ENCODE data around the gene KIF20A.

KIF20A gene

GRCh38 chr5:138213161-138214029 is 34.5 kb downstream of the KIF20A start, which contains the start of gene CDC23:
TSS of gene CDC23 (minus strand) at chr5:138213323. CDS start at chr5:138213312, 11 bp downstream.
- H3K27ac Mint-ChIP-seq, result peak within 1 kb of the TSS; percentile 98
- H3K27me3 Mint-ChIP-seq, result no peaks in the 10 kb centered on the region
- H3K4me1 Mint-ChIP-seq, result peaks cover 25% of the 10 kb centered on the region
- H3K4me3 Mint-ChIP-seq, result peak within 1 kb of the TSS; percentile 100
- CTCF ChIA-PET, result interaction anchor here (0.8 to 2.6 kb wide), 3 partner anchors 130 to 179 kb away, joined by 3 to 19 read pairs (median 4); partner anchors contain the start of genes KDM3B and WNT8A
- H3K9me3 Mint-ChIP-seq, result no peaks in the 10 kb centered on the region
- peaks cover 10% of the 10 kb centered on the region for H3K36me3 Mint-ChIP-seq
- peak; percentile 95 for DNase-seq

- Mint-ChIP-seq H3K4me1 (peaks cover 16% of the 10 kb centered on the region), H3K36me3 (peaks cover 5% of the 10 kb centered on the region), H3K27me3 (peaks cover 9% of the 10 kb centered on the region), H3K4me3 (no peak overlapping the region), H3K27ac (no peak overlapping the region), H3K9me3 (no peaks in the 10 kb centered on the region)
- CTCF ChIA-PET, result no interaction called here
- DNase-seq, result no peak
Measured at GRCh38 chr5:138216799-138217198, 37.9 kb downstream of the KIF20A start.

GRCh38 chr5:138223532-138223931 is 44.6 kb downstream of the KIF20A start:
- CTCF ChIA-PET, result interaction anchor here (0.8 to 1.7 kb wide), 4 partner anchors 18 to 179 kb away, joined by 3 to 6 read pairs (median 4); partner anchors contain the start of gene KDM3B
- H3K27ac Mint-ChIP-seq, result no peak overlapping the region
- H3K4me1 Mint-ChIP-seq, result peaks cover 3% of the 10 kb centered on the region
- H3K9me3 Mint-ChIP-seq, result peaks cover 4% of the 10 kb centered on the region
- H3K4me3 Mint-ChIP-seq, result no peak overlapping the region
- H3K36me3 Mint-ChIP-seq, result no peaks in the 10 kb centered on the region
- H3K27me3 Mint-ChIP-seq, result peaks cover 44% of the 10 kb centered on the region
- no peak for DNase-seq

- Mint-ChIP-seq H3K4me3 (no peak overlapping the region), H3K36me3 (no peaks in the 10 kb centered on the region), H3K9me3 (peaks cover 4% of the 10 kb centered on the region), H3K27me3 (peaks cover 47% of the 10 kb centered on the region), H3K27ac (no peak overlapping the region), H3K4me1 (peaks cover 3% of the 10 kb centered on the region)
- no peak for DNase-seq
- CTCF ChIA-PET, result no interaction called here
Measured at GRCh38 chr5:138224712-138225111, 45.8 kb downstream of the KIF20A start.

- Mint-ChIP-seq H3K27ac (no peak overlapping the region), H3K9me3 (peaks cover 4% of the 10 kb centered on the region), H3K4me1 (peaks cover 3% of the 10 kb centered on the region), H3K36me3 (no peaks in the 10 kb centered on the region), H3K4me3 (no peak overlapping the region), H3K27me3 (peaks cover 45% of the 10 kb centered on the region)
- DNase-seq, result no peak
- CTCF ChIA-PET, result no interaction called here
Measured at GRCh38 chr5:138226910-138227309, 48.0 kb downstream of the KIF20A start.

GRCh38 chr5:138229387-138229786 is 50.5 kb downstream of the KIF20A start:
- peaks cover 4% of the 10 kb centered on the region for H3K9me3 Mint-ChIP-seq

GRCh38 chr5:138230261-138230660 is 51.3 kb downstream of the KIF20A start:
- no peak overlapping the region for H3K27ac Mint-ChIP-seq
- H3K9me3 Mint-ChIP-seq, result peaks cover 4% of the 10 kb centered on the region
- H3K27me3 Mint-ChIP-seq, result peaks cover 38% of the 10 kb centered on the region
- no peak for DNase-seq
- H3K4me1 Mint-ChIP-seq, result no peaks in the 10 kb centered on the region
- H3K36me3 Mint-ChIP-seq, result no peaks in the 10 kb centered on the region
- no peak overlapping the region for H3K4me3 Mint-ChIP-seq
- CTCF ChIA-PET, result interaction anchor here (1.1 kb wide), 1 partner anchor 123 kb away, joined by 6 read pairs; the partner anchor contains the start of gene KDM3B

More at GRCh38 chr5:138229387-138229786, 50.5 kb downstream of the KIF20A start:
- Mint-ChIP-seq H3K4me1 (no peaks in the 10 kb centered on the region), H3K4me3 (no peak overlapping the region), H3K36me3 (no peaks in the 10 kb centered on the region), H3K27me3 (peaks cover 39% of the 10 kb centered on the region), H3K27ac (no peak overlapping the region)
- CTCF ChIA-PET, result interaction anchor here (1.1 kb wide), 1 partner anchor 123 kb away, joined by 6 read pairs; the partner anchor contains the start of gene KDM3B
- DNase-seq, result no peak

- Mint-ChIP-seq H3K27me3 (peaks cover 35% of the 10 kb centered on the region), H3K4me3 (no peak overlapping the region), H3K4me1 (no peaks in the 10 kb centered on the region), H3K27ac (no peak overlapping the region), H3K36me3 (no peaks in the 10 kb centered on the region), H3K9me3 (peaks cover under 1% of the 10 kb centered on the region)
- CTCF ChIA-PET, result interaction anchor here (1.0 kb wide), 1 partner anchor 16 kb away, joined by 3 read pairs; no protein-coding TSS in a partner anchor
- no peak for DNase-seq
Measured at GRCh38 chr5:138230981-138231589, 52.2 kb downstream of the KIF20A start.

GRCh38 chr5:138233280-138233679 is 54.4 kb downstream of the KIF20A start:
- no peaks in the 10 kb centered on the region for H3K9me3 Mint-ChIP-seq
- DNase-seq, result no peak
- no peaks in the 10 kb centered on the region for H3K4me1 Mint-ChIP-seq
- CTCF ChIA-PET, result interaction anchor here (1.4 kb wide), 1 partner anchor 119 kb away, joined by 4 read pairs; the partner anchor contains the start of gene KDM3B
- no peak overlapping the region for H3K4me3 Mint-ChIP-seq
- H3K27ac Mint-ChIP-seq, result no peak overlapping the region
- H3K36me3 Mint-ChIP-seq, result no peaks in the 10 kb centered on the region
- peaks cover 29% of the 10 kb centered on the region for H3K27me3 Mint-ChIP-seq

GRCh38 chr5:138234651-138235050 is 55.7 kb downstream of the KIF20A start:
- H3K27ac Mint-ChIP-seq, result no peak overlapping the region

More at GRCh38 chr5:138234651-138235050, 55.7 kb downstream of the KIF20A start:
- Mint-ChIP-seq H3K36me3 (no peaks in the 10 kb centered on the region), H3K4me3 (no peak overlapping the region), H3K27me3 (peaks cover 34% of the 10 kb centered on the region), H3K4me1 (no peaks in the 10 kb centered on the region), H3K9me3 (no peaks in the 10 kb centered on the region)
- CTCF ChIA-PET, result no interaction called here
- no peak for DNase-seq

Data from activated naive CD4-positive, alpha-beta T cell treated with anti-CD3 and anti-CD28 coated beads, Interleukin-2, amount 10 ng/mL, durations not matched to agents 7 days and 5 days (primary cell).